Trophoblast cell (in vitro differentiated cells and primary cell): ENCODE measurements around the gene KLF15.

Source experiments
- DNase-seq, 2 donors: peaks; one replicate each; pipeline ENCODE4 v3.0.0-alpha.2; 2016
- H2AFZ ChIP-seq: 2 replicates; pipeline ENCODE4 v1.6.1; 2013; ENCODE audit warnings: low read length, moderate library complexity, mild to moderate bottlenecking; ENCODE audit not compliant: insufficient read depth, poor library complexity
- H2AK5ac ChIP-seq: 2 replicates; pipeline ENCODE4 v1.6.1; 2013; ENCODE audit warnings: mild to moderate bottlenecking, low read length
- H2BK120ac ChIP-seq: 2 replicates; pipeline ENCODE4 v1.6.1; 2013; ENCODE audit warnings: low read length, mild to moderate bottlenecking, moderate library complexity; ENCODE audit not compliant: insufficient read depth, poor library complexity
- H2BK12ac ChIP-seq: 2 replicates; pipeline ENCODE4 v1.6.1; 2013; ENCODE audit warnings: mild to moderate bottlenecking, low read length, moderate library complexity
- H2BK5ac ChIP-seq: 2 replicates; pipeline ENCODE4 v1.6.1; 2013; ENCODE audit warnings: low read length, low read depth, moderate library complexity, mild to moderate bottlenecking; ENCODE audit not compliant: poor library complexity
- H3K14ac ChIP-seq: 2 replicates; pipeline ENCODE4 v1.6.1; 2013; ENCODE audit warnings: mild to moderate bottlenecking, low read length
- H3K18ac ChIP-seq: 2 replicates; pipeline ENCODE4 v1.6.1; 2013; ENCODE audit warnings: mild to moderate bottlenecking, low read length
- H3K23ac ChIP-seq: 2 replicates; pipeline ENCODE4 v1.6.1; 2013; ENCODE audit warnings: low read length
- H3K27ac ChIP-seq: 2 replicates; pipeline ENCODE4 v1.5.1; 2013; ENCODE audit warnings: low read depth, mild to moderate bottlenecking, inconsistent platforms, low read length, moderate library complexity
- H3K27me3 ChIP-seq: 2 replicates; pipeline ENCODE4 v1.6.1; 2013; ENCODE audit warnings: inconsistent platforms, mild to moderate bottlenecking, low read length, moderate library complexity; ENCODE audit not compliant: insufficient read depth
- H3K36me3 ChIP-seq, 2 experiments: 1 replicate in 1 of 2; 2 replicates in 1 of 2; pipeline ENCODE4 v1.6.1; 2013; ENCODE audit warnings: low read length in 2 of 2, mild to moderate bottlenecking in 2 of 2, moderate library complexity in 1 of 2; ENCODE audit not compliant: insufficient read depth in 2 of 2, control insufficient read depth in 1 of 2
- H3K4ac ChIP-seq: 2 replicates; pipeline ENCODE4 v1.6.1; 2013; ENCODE audit warnings: low read depth, mild to moderate bottlenecking, low read length, moderate library complexity
- H3K4me1 ChIP-seq, 2 experiments: 1 replicate in 1 of 2; 2 replicates in 1 of 2; pipeline ENCODE4 v1.6.1; 2013; ENCODE audit warnings: low read length in 2 of 2, mild to moderate bottlenecking in 2 of 2, moderate library complexity in 1 of 2; ENCODE audit not compliant: insufficient read depth in 2 of 2, control insufficient read depth in 1 of 2
- H3K4me2 ChIP-seq: 2 replicates; pipeline ENCODE4 v1.6.1; 2013; ENCODE audit warnings: inconsistent platforms, mild to moderate bottlenecking, low read length, moderate library complexity
- H3K4me3 ChIP-seq: 2 replicates; pipeline ENCODE4 v1.5.1; 2013; ENCODE audit warnings: mild to moderate bottlenecking, low read depth, low read length, inconsistent platforms
- H3K79me1 ChIP-seq: one replicate; pipeline ENCODE4 v1.6.1; 2013; ENCODE audit warnings: low read length
- H3K79me2 ChIP-seq: 2 replicates; pipeline ENCODE4 v1.6.1; 2013; ENCODE audit warnings: low read length, mild to moderate bottlenecking; ENCODE audit not compliant: control insufficient read depth, insufficient read depth, poor library complexity
- H3K9ac ChIP-seq: 2 replicates; pipeline ENCODE4 v1.6.1; 2013; ENCODE audit warnings: mild to moderate bottlenecking, low read length
- H3K9me3 ChIP-seq: 2 replicates; pipeline ENCODE4 v1.6.1; 2013; ENCODE audit warnings: low read depth, mild to moderate bottlenecking, control low read depth, inconsistent platforms, low read length; ENCODE audit not compliant: insufficient read depth
- H4K12ac ChIP-seq: 2 replicates; pipeline ENCODE4 v1.6.1; 2013; ENCODE audit warnings: low read depth, mild to moderate bottlenecking, low read length, moderate library complexity
- H4K8ac ChIP-seq: 2 replicates; pipeline ENCODE4 v1.6.1; 2013; ENCODE audit warnings: low read depth, mild to moderate bottlenecking, low read length, moderate library complexity
- H4K91ac ChIP-seq: one replicate; pipeline ENCODE4 v1.6.1; 2013; ENCODE audit warnings: low read depth, mild to moderate bottlenecking, low read length, moderate library complexity
- WGBS: extraction: QIAGEN DNeasy Blood & Tissue Kit; methylation state at CpG from one replicate; pipeline ENCODE4 v1.1.7; 2013; ENCODE audit warnings: missing lambda C conversion rate; ENCODE audit not compliant: insufficient read length, insufficient coverage; ENCODE audit errors: extremely low coverage; 5-methylcytosine and 5-hydroxymethylcytosine counted together

Gene KLF15

DNA sequence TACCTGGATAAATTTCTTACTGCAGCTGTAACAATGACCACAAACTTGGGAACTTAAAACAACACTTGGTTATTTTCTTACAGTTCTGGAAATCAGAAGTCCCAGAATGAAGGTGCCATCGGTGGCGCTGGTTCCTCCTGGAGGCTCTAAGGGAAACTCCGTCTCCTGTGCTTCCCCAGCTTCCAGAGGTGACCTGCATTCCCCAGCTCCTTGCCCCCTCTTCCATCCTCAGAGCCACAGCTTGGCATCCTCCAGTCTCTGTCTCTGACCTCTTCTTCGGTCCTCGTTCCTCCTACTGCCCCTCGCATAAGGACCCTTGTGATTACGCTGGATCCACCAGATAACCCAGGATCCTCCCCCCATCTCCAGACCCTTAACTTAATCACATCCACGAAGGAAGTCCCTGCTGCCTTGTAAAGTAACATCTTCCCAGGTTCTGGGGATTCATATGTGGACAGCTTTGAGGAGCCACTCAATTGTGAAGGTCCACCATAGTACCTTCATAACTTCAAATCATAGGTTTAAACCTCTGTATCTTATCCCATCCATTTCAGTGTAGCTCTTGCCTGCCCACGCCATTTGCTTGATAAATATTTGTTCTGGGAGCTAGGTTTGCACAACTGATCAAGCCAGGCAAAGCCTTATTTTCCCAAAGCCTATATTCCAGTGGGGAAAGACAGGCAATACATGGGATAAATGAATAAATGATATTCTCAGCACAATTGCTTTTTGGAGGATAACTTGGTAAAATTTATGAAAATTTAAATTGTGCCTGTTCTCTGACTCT lies 34.8 kb downstream of the KLF15 start:
- H3K23ac ChIP-seq = no peak overlapping the region
- no peak overlapping the region for H4K12ac ChIP-seq
- H3K9me3 ChIP-seq = peaks cover 1% of the 10 kb centered on the region
- no peak overlapping the region for H4K91ac ChIP-seq
- H3K27me3 ChIP-seq = no peaks in the 10 kb centered on the region
- no peak overlapping the region for H3K4me3 ChIP-seq
- H2AK5ac ChIP-seq = no peak overlapping the region
- H3K4ac ChIP-seq = no peak overlapping the region
- H3K36me3 ChIP-seq = no peaks in the 10 kb centered on the region
- H3K9ac ChIP-seq = no peak overlapping the region
- H3K4me1 ChIP-seq = no peaks in the 10 kb centered on the region
- no peaks in the 10 kb centered on the region for H3K79me1 ChIP-seq
- H3K79me2 ChIP-seq = no peaks in the 10 kb centered on the region
- H2AFZ ChIP-seq = no peak overlapping the region
- H3K4me2 ChIP-seq = no peak overlapping the region
- DNase-seq = no peak
- H2BK5ac ChIP-seq = no peak overlapping the region
- H2BK120ac ChIP-seq = no peak overlapping the region
- no peak overlapping the region for H3K18ac ChIP-seq
- H3K27ac ChIP-seq = no peak overlapping the region
- H3K14ac ChIP-seq = no peak overlapping the region
- H2BK12ac ChIP-seq = no peak overlapping the region
- no peak overlapping the region for H4K8ac ChIP-seq
- WGBS = no CpG with 5 or more reads among the region's 9 CpGs

DNA sequence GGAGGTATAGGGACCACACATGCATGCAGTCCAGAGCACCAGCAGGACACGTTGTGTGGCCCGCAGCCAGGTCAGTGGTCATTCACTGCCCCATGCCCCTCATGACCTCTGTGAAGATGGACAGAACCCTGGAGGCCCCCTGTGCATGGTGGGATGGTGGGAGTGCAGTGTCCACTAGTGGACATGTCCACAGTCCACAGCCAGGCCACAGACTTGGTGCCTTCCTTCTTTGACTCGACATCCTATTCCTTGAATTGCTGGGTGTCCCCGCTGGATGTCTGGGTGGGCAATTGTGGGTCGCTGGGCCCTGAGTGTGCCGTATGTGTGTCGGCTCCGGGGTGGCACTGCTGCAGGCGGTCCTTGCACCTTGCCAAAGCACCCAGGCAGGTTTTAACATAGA lies 35.7 kb downstream of the KLF15 start:
- H4K91ac ChIP-seq = no peak overlapping the region
- H4K8ac ChIP-seq = no peak overlapping the region
- H3K27me3 ChIP-seq = no peaks in the 10 kb centered on the region
- H3K36me3 ChIP-seq = no peaks in the 10 kb centered on the region
- H3K14ac ChIP-seq = no peak overlapping the region
- no peak overlapping the region for H2AFZ ChIP-seq
- no CpG with 5 or more reads among the region's 9 CpGs for WGBS
- no peaks in the 10 kb centered on the region for H3K79me1 ChIP-seq
- no peak overlapping the region for H3K27ac ChIP-seq
- no peak overlapping the region for H3K4me3 ChIP-seq
- no peak overlapping the region for H3K18ac ChIP-seq
- H2BK5ac ChIP-seq = no peak overlapping the region
- H4K12ac ChIP-seq = no peak overlapping the region
- H2BK120ac ChIP-seq = no peak overlapping the region
- H2BK12ac ChIP-seq = no peak overlapping the region
- H3K4ac ChIP-seq = no peak overlapping the region
- no peaks in the 10 kb centered on the region for H3K79me2 ChIP-seq
- no peak overlapping the region for H2AK5ac ChIP-seq
- peaks cover 1% of the 10 kb centered on the region for H3K9me3 ChIP-seq
- H3K23ac ChIP-seq = no peak overlapping the region
- H3K9ac ChIP-seq = no peak overlapping the region
- no peak overlapping the region for H3K4me2 ChIP-seq
- no peak for DNase-seq
- no peaks in the 10 kb centered on the region for H3K4me1 ChIP-seq

DNA sequence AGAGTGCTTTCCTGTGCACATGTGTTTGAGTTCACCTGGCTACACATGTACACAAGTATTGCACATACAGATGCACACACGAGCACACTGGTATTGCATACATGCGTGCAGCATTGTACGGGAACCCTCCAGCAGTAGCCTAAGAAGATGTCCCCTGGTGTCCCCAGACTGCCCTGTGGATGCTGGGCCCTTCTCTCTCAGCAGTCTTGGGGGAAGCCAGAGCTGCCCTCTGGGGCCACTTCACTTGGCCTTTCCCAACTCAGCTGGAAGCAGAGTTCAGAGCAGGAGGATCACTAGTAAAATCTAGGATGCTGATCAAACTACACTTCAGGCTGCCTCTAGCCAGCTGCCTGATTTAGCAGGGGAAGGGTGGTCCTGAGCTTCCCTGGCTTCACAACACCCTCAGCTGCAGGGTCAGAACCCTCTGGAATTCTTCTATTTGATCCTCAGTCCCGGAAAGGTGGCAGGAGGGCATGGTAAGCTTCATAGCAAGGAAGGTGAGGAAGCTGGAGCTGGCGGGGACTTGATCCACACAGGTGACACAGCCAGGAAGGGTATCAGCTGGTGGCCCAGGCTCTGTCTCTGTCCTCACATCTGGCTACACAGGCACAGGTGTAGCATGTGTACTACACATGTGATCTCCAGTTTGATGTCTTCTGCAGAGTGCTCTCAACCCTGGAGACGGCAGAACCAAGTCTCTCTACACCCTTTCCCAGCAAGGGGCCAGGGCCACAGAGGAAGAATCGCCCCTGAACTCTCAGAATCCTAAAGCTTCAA lies 36.5 kb downstream of the KLF15 start:
- no peak overlapping the region for H2BK120ac ChIP-seq
- H3K4me3 ChIP-seq = no peak overlapping the region
- no peak overlapping the region for H4K12ac ChIP-seq
- H3K9ac ChIP-seq = no peak overlapping the region
- no peak overlapping the region for H3K23ac ChIP-seq
- no peak for DNase-seq
- H3K27ac ChIP-seq = no peak overlapping the region
- no peaks in the 10 kb centered on the region for H3K27me3 ChIP-seq
- no peaks in the 10 kb centered on the region for H3K79me2 ChIP-seq
- H3K79me1 ChIP-seq = no peaks in the 10 kb centered on the region
- no peak overlapping the region for H3K18ac ChIP-seq
- H3K4ac ChIP-seq = no peak overlapping the region
- peaks cover 1% of the 10 kb centered on the region for H3K9me3 ChIP-seq
- H3K36me3 ChIP-seq = no peaks in the 10 kb centered on the region
- no peak overlapping the region for H2AFZ ChIP-seq
- H4K8ac ChIP-seq = no peak overlapping the region
- no peak overlapping the region for H2BK5ac ChIP-seq
- no peaks in the 10 kb centered on the region for H3K4me1 ChIP-seq
- H4K91ac ChIP-seq = no peak overlapping the region
- WGBS = no CpG with 5 or more reads among the region's 7 CpGs
- H2BK12ac ChIP-seq = no peak overlapping the region
- H2AK5ac ChIP-seq = no peak overlapping the region
- no peak overlapping the region for H3K4me2 ChIP-seq
- no peak overlapping the region for H3K14ac ChIP-seq

DNA sequence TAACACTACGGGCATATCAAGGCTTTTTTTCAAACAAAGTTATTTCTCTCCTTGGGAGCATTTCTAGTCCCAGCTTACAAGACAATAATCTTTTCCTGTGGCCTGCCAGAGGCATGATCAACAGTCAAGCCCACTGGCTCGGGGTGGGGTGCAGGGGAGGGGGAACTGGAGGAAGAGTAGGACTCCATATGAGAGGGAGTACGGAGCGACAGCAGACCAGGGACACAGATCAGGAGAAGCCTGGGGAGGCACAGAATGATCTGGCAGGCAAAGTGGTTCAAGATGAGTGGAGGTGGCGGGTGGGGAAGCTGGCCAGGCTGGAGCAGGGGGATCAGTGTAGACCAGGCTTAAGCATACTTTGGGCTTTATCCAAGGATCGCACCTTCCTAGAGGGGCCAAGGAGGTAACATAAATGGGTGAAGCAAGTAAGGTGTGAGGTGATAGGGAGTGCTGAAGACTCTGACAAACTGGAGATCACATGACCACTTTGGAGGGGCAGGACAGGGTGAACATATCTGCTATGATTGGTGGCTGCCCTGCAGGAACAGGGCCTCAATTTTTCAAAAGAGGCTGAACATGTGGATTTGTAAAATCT lies 37.4 kb downstream of the KLF15 start:
- Histone ChIP-seq H2BK120ac (no peak overlapping the region), H3K4me2 (no peak overlapping the region), H2AK5ac (no peak overlapping the region), H3K4me3 (no peak overlapping the region), H3K9me3 (peaks cover 1% of the 10 kb centered on the region), H3K4me1 (no peaks in the 10 kb centered on the region), H3K27me3 (no peaks in the 10 kb centered on the region), H3K4ac (no peak overlapping the region), H3K36me3 (no peaks in the 10 kb centered on the region), H3K27ac (no peak overlapping the region), H4K91ac (no peak overlapping the region), H4K12ac (no peak overlapping the region), H3K23ac (no peak overlapping the region), H2BK12ac (no peak overlapping the region), H3K79me1 (no peaks in the 10 kb centered on the region), H2BK5ac (no peak overlapping the region), H3K14ac (no peak overlapping the region), H3K79me2 (no peaks in the 10 kb centered on the region), H3K9ac (no peak overlapping the region), H3K18ac (no peak overlapping the region), H2AFZ (no peak overlapping the region), H4K8ac (no peak overlapping the region)
- no CpG with 5 or more reads among the region's 6 CpGs for WGBS
- no peak for DNase-seq
